Mucosa of rectum (tissue), 2 donors: ENCODE data around the gene ZCCHC8.
A peak's percentile ranks its signal among the peaks of the same experiment; 100 is the strongest.

ENCODE experiments used
- H3K27ac ChIP-seq, 2 donors: one replicate each; pipeline ENCODE4 v1.7.0; 2013; ENCODE audit warnings: inconsistent platforms in 2 of 2, low read depth in 2 of 2, low read length in 2 of 2
- H3K27me3 ChIP-seq, 2 donors: one replicate each; pipeline ENCODE4 v1.7.0; 2013; ENCODE audit warnings: low read length in 2 of 2; ENCODE audit not compliant: control insufficient read depth in 2 of 2, insufficient read depth in 2 of 2
- H3K36me3 ChIP-seq, 2 donors: one replicate each; pipeline ENCODE4 v1.7.0; 2013; ENCODE audit warnings: low read length in 2 of 2; ENCODE audit not compliant: control insufficient read depth in 2 of 2, insufficient read depth in 2 of 2
- H3K4me1 ChIP-seq, 2 donors: one replicate each; pipeline ENCODE4 v1.7.0; 2013; ENCODE audit warnings: low read length in 2 of 2, mild to moderate bottlenecking in 1 of 2; ENCODE audit not compliant: control insufficient read depth in 2 of 2, insufficient read depth in 2 of 2
- H3K4me3 ChIP-seq, 2 donors: one replicate each; pipeline ENCODE4 v1.7.0; 2013; ENCODE audit warnings: low read length in 2 of 2
- H3K9ac ChIP-seq, 2 donors: one replicate each; pipeline ENCODE4 v1.7.0; 2013; ENCODE audit warnings: low read length in 2 of 2, low read depth in 1 of 2, mild to moderate bottlenecking in 1 of 2
- H3K9me3 ChIP-seq, 2 donors: one replicate each; pipeline ENCODE4 v1.7.0; 2013; ENCODE audit warnings: low read length in 2 of 2; ENCODE audit not compliant: control insufficient read depth in 2 of 2
- donor health status: healthy.
- donor health status: Normal muscosa, but diverticular disease.

ZCCHC8 gene

DNA sequence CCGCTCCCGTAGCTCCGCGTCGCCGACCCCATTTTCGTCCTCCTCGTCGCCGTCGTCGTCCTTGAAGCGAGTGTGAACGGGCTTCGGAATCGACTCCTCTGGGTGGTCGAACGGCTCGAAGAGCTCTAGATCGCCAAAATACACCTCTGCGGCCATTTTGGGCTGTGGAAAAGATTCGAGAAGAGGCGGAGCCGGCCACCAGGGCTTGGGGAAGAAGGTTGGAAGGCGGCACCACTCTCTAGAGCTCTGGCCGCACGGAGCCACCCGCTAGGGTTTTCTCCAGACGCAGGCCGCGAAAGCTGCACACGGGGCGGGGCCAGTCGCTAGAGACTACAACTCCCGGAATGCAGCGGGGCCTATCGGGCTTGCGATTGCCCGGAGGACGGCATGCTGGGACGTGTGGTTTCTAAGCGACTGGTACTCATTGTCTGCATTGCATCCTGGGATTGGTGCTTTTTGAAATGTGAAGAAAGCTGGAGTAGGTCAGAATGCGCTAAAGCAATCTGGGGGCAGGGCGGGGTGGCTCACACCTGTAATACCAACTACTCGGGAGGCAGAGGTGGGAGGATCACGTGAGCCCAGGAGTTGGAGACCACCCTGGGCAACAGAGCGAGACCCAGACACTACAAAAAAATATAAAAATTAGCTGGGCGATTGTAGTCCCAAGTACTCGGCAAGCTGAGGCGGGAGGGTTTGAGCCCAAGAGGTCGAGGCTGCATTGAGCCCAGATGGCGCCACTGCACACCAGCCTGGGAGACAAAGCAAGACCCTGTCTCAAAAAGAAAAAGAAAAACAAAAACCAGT lies at the start of gene ZCCHC8:
Gene ZCCHC8, minus strand, starts transcription at position 248 of the 804 bp plus-strand sequence. Its CDS starts 92 bp downstream, at position 156.
- H3K27ac ChIP-seq: peak within 1 kb of the TSS; percentile 98 to 99
- no peaks in the 10 kb centered on the region for H3K9me3 ChIP-seq
- peaks cover 5 to 8% of the 10 kb centered on the region in 2 donors for H3K4me1 ChIP-seq
- H3K36me3 ChIP-seq: peaks cover 23 to 30% of the 10 kb centered on the region in 2 donors
- peak within 1 kb of the TSS; percentile 84 to 87 for H3K4me3 ChIP-seq
- H3K9ac ChIP-seq: peak within 1 kb of the TSS; percentile 93 to 96
- H3K27me3 ChIP-seq: no peaks in the 10 kb centered on the region

DNA sequence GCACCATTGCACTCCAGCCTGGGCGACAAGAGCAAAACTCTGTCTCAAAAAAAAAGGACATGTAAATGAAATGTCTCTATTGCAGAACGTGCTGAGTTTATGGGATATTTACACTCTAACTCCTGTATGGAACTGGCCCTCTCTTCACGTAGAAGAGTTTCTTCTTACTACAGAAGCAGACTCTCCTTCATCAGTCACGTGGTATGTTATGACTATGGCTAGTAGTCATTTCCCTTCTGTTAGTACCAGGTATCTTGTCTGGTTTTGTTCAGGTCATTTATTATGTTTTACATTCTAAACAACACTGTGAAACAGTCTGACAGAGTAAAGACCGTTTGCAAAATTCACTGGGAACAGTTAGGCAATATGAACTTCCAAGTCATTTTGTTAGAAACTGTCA lies 46.6 kb upstream of the ZCCHC8 start:
- H3K4me3 ChIP-seq: no peak overlapping the region
- no peak overlapping the region for H3K27ac ChIP-seq
- H3K9me3 ChIP-seq: no peaks in the 10 kb centered on the region
- H3K9ac ChIP-seq: no peak overlapping the region
- H3K4me1 ChIP-seq: no peaks in the 10 kb centered on the region
- H3K27me3 ChIP-seq: no peaks in the 10 kb centered on the region
- H3K36me3 ChIP-seq: peaks cover 7 to 22% of the 10 kb centered on the region in 2 donors

DNA sequence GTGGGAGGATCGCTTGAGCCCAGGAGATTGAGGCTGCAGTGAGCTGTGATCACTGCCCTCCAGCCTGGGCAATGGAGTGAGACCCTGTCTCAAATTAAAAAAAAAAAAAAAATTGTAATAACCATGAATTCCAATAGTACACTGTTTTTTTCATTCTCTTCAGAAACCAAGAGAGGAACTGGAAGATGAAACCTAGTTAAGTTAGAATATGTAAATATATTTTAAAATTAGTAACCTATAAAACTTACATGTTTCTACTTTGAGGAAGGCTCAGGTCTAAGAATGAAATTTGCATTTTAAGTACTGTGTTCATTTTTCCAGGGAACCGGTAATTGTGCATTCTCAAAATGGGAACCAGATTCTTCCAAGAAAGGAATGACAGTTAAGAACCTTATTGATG lies 45.1 kb upstream of the ZCCHC8 start:
- Histone ChIP-seq H3K9me3 (no peaks in the 10 kb centered on the region), H3K36me3 (peaks cover 3 to 17% of the 10 kb centered on the region in 2 donors), H3K9ac (no peak overlapping the region), H3K27me3 (no peaks in the 10 kb centered on the region), H3K4me1 (no peaks in the 10 kb centered on the region), H3K27ac (no peak overlapping the region), H3K4me3 (no peak overlapping the region)

DNA sequence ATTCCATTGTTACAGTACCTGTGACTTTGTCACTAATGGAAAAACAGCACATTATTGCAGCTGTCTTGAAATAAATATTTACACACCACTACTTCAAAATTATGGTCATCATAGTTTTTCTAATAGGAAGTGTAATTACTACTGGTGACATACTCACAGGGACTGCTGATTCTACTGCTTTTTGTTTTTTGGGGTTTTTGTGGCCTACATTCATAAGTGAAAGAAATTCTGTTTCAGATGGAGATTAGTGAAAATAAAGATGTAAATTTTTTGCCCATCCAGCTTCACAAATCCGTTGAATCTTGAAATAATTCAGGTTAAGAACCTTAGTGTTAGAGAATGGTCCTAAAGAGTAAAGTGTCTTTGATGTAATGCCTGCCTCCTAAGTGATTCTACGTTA lies 43.8 kb upstream of the ZCCHC8 start:
- Histone ChIP-seq H3K27me3 (no peaks in the 10 kb centered on the region), H3K36me3 (peaks cover 3 to 12% of the 10 kb centered on the region in 2 donors), H3K4me3 (no peak overlapping the region), H3K9me3 (no peaks in the 10 kb centered on the region), H3K4me1 (no peaks in the 10 kb centered on the region), H3K27ac (no peak overlapping the region), H3K9ac (no peak overlapping the region)

DNA sequence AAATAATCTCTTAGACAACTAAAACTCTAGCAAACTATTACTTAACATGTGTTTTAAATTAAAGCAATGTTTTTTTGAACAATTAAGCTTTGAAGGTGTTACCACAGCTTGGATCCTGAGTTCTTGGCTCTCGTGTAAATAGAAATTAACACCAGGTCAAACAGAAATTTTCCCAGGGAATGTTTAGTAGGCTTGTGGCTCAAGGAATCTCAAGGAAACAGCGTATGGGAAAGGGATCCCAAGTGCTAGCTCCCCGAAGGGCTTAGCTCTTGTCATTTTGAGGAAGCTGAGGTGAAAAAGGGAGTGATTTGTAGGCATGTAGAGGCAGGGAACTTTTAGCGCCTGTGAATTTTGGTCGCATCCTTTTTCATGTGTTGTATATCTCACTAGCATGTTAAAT lies 37.8 kb upstream of the ZCCHC8 start:
- no peaks in the 10 kb centered on the region for H3K9me3 ChIP-seq

DNA sequence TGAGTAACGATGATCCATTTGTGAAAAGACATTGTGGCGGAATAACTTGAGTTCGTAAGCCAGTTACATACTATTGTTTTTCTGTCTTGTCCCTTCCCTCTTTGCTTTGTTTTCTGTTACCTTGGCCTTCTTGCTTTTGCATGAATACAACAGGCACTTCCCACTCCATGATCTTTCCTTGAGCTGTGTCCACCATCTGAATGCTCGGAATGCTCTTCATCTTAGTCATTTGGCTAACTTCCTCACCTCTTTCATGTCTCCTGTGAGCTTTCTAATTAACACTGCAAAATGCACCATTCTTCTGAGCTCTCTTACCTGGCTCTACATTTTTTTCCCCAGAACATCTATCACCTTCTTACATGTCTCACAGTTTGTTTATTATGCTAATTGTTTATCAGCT lies 36.3 kb upstream of the ZCCHC8 start:
- Histone ChIP-seq H3K4me1 (no peaks in the 10 kb centered on the region), H3K4me3 (no peak overlapping the region), H3K9ac (no peak overlapping the region), H3K27me3 (no peaks in the 10 kb centered on the region), H3K27ac (no peak overlapping the region), H3K36me3 (peaks cover 3 to 9% of the 10 kb centered on the region in 2 donors), H3K9me3 (no peaks in the 10 kb centered on the region)

More for the DNA sequence above, 37.8 kb upstream of the ZCCHC8 start:
- H3K4me3 ChIP-seq: no peak overlapping the region
- H3K27ac ChIP-seq: no peak overlapping the region
- H3K36me3 ChIP-seq: peaks cover 5 to 9% of the 10 kb centered on the region in 2 donors
- no peaks in the 10 kb centered on the region for H3K27me3 ChIP-seq
- H3K4me1 ChIP-seq: no peaks in the 10 kb centered on the region
- no peak overlapping the region for H3K9ac ChIP-seq

DNA sequence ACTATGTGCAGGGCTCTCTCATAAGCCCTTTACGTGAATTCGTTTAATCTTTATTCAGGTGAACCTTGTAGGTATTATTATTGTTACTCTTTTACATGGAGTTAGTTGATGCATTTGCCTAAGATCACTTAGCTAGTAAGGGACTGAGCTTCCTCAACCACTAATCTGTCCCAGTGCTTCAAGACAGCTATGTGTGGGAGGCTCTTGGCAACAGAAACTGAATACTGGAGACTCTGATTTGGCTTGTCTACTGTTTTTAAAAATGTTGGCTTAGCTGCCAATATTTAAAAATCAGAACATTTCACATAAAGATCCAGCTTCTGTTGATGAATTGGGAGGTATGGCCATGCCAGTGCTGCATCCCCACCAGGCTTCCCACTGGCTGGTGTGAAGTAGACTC lies 33.1 kb upstream of the ZCCHC8 start:
- peaks cover 3 to 9% of the 10 kb centered on the region in 2 donors for H3K36me3 ChIP-seq
- H3K27me3 ChIP-seq: no peaks in the 10 kb centered on the region

DNA sequence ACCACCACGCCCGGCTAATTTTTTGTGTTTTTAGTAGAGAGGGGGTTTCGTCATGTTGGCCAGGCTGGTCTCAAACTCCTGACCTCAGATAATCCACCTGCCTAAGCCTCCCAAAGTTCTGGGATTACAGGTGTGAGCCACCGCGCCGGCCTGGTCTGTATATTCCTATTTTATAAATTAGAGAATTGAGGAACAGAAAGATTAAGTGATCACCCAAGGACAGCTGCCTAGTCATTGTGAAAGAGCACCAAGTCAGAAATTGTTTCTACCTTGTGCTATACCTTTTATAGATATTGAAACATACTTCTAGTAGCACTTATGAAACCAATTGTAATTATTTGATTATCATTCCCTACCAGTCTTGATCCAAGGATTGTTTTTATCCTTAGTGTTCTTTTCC lies 28.3 kb upstream of the ZCCHC8 start:
- Histone ChIP-seq H3K4me3 (no peak overlapping the region), H3K9ac (no peak overlapping the region), H3K36me3 (peaks cover 0 to 3% of the 10 kb centered on the region in 2 donors), H3K27ac (no peak overlapping the region), H3K9me3 (no peaks in the 10 kb centered on the region), H3K4me1 (peaks cover 14 to 20% of the 10 kb centered on the region in 2 donors), H3K27me3 (no peaks in the 10 kb centered on the region)

More for the DNA sequence above, 33.1 kb upstream of the ZCCHC8 start:
- Histone ChIP-seq H3K9me3 (no peaks in the 10 kb centered on the region), H3K27ac (no peak overlapping the region), H3K4me1 (no peaks in the 10 kb centered on the region), H3K9ac (no peak overlapping the region), H3K4me3 (no peak overlapping the region)

DNA sequence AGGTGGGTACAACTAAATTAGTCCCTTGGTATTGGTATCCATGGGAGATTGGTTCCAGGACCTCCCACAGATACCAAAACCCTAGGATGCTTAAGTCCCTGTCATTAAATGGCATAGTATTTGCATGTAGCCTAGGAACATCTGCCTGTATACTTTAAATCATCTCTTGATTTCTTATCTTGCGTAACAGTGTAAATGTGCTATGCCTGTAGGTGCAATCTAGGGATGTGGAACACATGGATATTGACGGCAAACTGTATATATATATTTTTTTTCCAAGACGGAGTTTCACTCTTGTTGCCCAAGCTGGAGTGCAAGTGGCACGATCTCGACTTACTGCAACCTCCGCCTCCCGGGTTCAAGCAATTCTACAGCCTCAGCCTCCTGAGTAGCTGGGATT lies 27.9 kb upstream of the ZCCHC8 start:
- H3K27ac ChIP-seq: no peak overlapping the region
- H3K4me3 ChIP-seq: no peak overlapping the region
- H3K36me3 ChIP-seq: peaks cover 0 to 3% of the 10 kb centered on the region in 2 donors
- H3K9ac ChIP-seq: no peak overlapping the region
- peaks cover 15 to 24% of the 10 kb centered on the region in 2 donors for H3K4me1 ChIP-seq
- H3K27me3 ChIP-seq: no peaks in the 10 kb centered on the region
- no peaks in the 10 kb centered on the region for H3K9me3 ChIP-seq

DNA sequence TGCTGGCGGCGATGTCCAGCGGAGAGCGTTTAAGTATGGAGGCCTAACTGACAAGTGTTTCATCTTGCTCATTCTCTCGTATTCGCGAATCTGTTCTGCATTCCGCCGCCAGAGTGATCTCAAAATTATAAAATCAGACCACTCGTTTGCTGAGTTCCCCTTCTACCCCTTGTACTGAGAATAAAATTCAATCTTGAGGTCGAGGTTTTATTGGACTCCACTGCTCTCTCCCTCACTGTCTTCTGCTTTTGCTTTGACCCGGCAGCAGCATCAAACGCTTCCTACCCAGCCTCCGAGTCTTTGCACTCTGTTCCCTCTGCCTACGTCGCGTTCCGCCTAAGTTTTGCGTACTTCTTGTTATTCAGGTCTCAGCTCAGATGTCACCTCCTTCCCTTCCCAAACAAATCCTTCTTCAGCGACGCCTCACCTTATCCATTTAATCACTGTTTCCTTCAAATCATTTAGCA lies 26.8 kb upstream of the ZCCHC8 start:
- Histone ChIP-seq H3K36me3 (peaks cover under 1 to 5% of the 10 kb centered on the region in 2 donors), H3K27ac (peak overlapping the region; percentile 43), H3K9me3 (no peaks in the 10 kb centered on the region), H3K27me3 (no peaks in the 10 kb centered on the region), H3K4me3 (peak overlapping the region; percentile 79 to 92), H3K9ac (peak overlapping the region; percentile 66 to 83), H3K4me1 (peaks cover 24 to 32% of the 10 kb centered on the region in 2 donors)
